ENCODE data around the gene CLRN3.

Gene CLRN3

DNA sequence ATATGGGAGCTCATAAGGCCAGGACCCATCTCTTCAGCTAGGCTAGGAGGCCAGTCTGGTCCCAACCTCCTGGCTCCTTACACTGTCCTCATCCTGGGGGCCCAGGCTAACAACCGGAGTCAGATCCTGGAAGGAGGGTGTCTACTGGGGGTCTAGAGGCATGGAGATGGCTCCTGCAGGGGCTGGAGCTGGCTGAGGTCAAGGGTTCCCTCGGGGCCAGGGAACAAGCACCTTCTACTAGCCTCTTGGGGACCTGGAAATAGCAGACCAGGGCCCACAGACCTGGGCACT is 37.2 kb downstream of the CLRN3 start (continued):
- TF ChIP-seq, protein P1, sequence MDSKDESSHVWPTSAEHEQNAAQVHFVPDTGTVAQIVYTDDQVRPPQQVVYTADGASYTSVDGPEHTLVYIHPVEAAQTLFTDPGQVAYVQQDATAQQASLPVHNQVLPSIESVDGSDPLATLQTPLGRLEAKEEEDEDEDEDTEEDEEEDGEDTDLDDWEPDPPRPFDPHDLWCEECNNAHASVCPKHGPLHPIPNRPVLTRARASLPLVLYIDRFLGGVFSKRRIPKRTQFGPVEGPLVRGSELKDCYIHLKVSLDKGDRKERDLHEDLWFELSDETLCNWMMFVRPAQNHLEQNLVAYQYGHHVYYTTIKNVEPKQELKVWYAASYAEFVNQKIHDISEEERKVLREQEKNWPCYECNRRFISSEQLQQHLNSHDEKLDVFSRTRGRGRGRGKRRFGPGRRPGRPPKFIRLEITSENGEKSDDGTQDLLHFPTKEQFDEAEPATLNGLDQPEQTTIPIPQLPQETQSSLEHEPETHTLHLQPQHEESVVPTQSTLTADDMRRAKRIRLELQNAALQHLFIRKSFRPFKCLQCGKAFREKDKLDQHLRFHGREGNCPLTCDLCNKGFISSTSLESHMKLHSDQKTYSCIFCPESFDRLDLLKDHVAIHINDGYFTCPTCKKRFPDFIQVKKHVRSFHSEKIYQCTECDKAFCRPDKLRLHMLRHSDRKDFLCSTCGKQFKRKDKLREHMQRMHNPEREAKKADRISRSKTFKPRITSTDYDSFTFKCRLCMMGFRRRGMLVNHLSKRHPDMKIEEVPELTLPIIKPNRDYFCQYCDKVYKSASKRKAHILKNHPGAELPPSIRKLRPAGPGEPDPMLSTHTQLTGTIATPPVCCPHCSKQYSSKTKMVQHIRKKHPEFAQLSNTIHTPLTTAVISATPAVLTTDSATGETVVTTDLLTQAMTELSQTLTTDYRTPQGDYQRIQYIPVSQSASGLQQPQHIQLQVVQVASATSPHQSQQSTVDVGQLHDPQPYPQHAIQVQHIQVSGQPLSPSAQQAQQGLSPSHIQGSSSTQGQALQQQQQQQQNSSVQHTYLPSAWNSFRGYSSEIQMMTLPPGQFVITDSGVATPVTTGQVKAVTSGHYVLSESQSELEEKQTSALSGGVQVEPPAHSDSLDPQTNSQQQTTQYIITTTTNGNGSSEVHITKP (tag by site-specific recombination; IDR thresholded peaks at IDR 0.05): no peak
- TF ChIP-seq, protein P2, sequence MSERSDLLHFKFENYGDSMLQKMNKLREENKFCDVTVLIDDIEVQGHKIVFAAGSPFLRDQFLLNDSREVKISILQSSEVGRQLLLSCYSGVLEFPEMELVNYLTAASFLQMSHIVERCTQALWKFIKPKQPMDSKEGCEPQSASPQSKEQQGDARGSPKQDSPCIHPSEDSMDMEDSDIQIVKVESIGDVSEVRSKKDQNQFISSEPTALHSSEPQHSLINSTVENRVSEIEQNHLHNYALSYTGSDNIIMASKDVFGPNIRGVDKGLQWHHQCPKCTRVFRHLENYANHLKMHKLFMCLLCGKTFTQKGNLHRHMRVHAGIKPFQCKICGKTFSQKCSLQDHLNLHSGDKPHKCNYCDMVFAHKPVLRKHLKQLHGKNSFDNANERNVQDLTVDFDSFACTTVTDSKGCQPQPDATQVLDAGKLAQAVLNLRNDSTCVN (tag by site-specific recombination; optimal IDR thresholded peaks at IDR 0.05): no peak

DNA sequence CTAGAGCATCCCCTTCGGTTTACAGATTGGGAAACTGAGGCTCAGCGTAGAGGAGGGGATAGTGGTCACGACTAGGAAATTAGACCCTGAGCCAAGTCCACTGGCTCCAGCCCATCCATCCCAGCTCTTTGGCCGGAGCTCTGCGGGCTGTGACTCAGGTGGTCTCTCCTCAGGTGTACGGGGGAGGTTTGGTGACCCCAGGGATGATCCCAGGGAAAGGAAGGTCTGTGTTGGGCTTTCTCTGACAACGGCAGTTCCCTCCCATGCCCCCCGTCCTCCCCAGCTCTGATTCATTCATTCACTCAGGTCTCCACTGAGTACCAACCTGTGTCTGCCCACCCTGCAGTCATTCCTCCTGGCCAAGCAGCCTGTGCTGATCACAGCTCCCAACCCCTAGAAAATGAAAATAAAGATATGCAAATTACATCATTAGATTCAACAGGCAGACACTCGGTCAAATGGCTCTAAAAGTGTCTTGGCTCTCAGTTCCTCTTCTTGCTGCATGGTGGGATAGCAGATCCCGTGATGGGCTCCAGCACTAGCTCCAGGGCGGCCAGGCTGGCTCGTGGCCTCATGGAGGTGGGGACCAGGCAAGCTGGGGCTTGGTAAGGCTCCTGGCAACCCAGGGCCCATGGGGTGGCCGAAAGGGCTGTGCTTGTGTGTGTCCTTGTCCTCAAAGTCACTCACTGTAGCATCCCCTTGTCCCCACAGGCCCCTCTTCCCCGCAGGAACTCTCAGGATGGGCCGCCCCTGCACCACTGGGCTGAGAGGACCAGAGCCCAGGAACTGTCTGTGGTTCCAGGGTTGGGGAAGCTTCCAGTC is 37.8 kb downstream of the CLRN3 start:
- H3K27ac ChIP-seq (ENCODE audit: extremely low read depth, low read depth, low read length): no peak overlapping the region
- TF ChIP-seq, protein P3, sequence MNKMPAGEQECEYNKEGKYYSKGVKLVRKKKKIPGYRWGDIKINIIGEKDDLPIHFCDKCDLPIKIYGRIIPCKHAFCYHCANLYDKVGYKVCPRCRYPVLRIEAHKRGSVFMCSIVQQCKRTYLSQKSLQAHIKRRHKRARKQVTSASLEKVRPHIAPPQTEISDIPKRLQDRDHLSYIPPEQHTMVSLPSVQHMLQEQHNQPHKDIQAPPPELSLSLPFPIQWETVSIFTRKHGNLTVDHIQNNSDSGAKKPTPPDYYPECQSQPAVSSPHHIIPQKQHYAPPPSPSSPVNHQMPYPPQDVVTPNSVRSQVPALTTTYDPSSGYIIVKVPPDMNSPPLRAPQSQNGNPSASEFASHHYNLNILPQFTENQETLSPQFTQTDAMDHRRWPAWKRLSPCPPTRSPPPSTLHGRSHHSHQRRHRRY (tag by site-specific recombination; IDR thresholded peaks at IDR 0.05): no peak
- no peak for TF ChIP-seq ZNF155 (tag by site-specific recombination; IDR thresholded peaks at IDR 0.05)
- no peak for TF ChIP-seq KLF9 (tag by site-specific recombination; IDR thresholded peaks at IDR 0.05; ENCODE audit: low read depth)
- no peak for TF ChIP-seq ZSCAN30 (tag by site-specific recombination; IDR thresholded peaks at IDR 0.05)
- TF ChIP-seq, protein P2 (tag by site-specific recombination; optimal IDR thresholded peaks at IDR 0.05): no peak
- TF ChIP-seq EGR2 (tag by site-specific recombination; IDR thresholded peaks at IDR 0.05; ENCODE audit: low read depth): no peak
- no peak for TF ChIP-seq ZNF558 (tag by site-specific recombination; IDR thresholded peaks at IDR 0.05)
- TF ChIP-seq ZNF133 (tag by site-specific recombination; IDR thresholded peaks at IDR 0.05): no peak
- TF ChIP-seq ZNF473 (tag by site-specific recombination; IDR thresholded peaks at IDR 0.05): no peak
- TF ChIP-seq ZNF112 (tag by site-specific recombination; IDR thresholded peaks at IDR 0.05): no peak
- TF ChIP-seq SCRT1 (tag by site-specific recombination; IDR thresholded peaks at IDR 0.05; ENCODE audit: borderline replicate concordance): no peak

DNA sequence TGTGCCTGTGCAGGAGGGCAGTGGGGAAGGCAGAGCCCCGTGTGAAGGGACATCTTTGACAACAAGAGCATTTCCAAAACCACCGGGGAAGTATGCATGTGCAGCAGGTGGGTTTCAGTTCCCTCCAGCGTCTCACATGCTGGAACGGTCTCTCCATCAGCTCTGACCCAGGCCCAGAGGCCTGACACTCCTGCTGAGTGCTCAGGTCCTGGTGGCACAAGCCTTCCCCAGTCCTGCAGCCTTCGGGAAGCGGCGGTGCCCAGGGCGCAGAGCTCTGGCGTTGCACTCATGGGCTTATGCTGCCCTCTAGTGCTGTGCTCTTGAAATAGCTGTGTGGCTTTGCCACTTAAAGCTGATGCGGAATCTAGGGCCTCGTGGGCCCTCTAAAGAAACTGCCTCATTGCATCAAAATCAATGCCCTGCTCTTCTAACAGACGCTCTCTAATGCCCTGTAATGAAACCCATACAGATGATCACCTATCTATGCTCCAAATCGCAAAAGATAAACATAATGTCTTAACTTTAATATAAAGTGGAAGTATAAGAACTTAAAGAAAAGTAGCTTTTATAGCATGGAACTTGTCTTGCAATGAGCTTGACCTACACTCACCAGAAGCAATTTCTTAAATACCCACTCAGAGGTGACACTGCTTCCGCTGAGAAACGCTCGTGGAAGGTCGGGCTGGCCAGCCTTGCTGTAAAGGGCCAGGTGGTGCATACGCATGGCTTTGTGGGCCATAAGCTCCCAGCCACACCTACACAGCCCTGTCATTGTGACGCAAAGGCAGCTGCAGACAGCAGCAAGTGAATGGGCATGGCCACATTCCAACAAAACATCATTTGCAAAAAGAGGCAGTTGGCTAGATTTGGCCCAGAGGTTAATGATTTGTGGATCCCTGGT is 38.6 kb downstream of the CLRN3 start:
- TF ChIP-seq ZNF654 (tag by site-specific recombination; IDR thresholded peaks at IDR 0.05; ENCODE audit: low read depth) (peak; percentile 91), SCRT2 (tag by site-specific recombination; IDR thresholded peaks at IDR 0.05) (peak; percentile 58; the same call in 1 of the 2 replicates), TRIM28 (IDR thresholded peaks at IDR 0.05; ENCODE audit: borderline replicate concordance, low read length) (no peak)
- TF ChIP-seq, protein P4, sequence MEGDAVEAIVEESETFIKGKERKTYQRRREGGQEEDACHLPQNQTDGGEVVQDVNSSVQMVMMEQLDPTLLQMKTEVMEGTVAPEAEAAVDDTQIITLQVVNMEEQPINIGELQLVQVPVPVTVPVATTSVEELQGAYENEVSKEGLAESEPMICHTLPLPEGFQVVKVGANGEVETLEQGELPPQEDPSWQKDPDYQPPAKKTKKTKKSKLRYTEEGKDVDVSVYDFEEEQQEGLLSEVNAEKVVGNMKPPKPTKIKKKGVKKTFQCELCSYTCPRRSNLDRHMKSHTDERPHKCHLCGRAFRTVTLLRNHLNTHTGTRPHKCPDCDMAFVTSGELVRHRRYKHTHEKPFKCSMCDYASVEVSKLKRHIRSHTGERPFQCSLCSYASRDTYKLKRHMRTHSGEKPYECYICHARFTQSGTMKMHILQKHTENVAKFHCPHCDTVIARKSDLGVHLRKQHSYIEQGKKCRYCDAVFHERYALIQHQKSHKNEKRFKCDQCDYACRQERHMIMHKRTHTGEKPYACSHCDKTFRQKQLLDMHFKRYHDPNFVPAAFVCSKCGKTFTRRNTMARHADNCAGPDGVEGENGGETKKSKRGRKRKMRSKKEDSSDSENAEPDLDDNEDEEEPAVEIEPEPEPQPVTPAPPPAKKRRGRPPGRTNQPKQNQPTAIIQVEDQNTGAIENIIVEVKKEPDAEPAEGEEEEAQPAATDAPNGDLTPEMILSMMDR (tag by site-specific recombination; IDR thresholded peaks at IDR 0.05): peak; percentile 80
- TF ChIP-seq, protein P5, sequence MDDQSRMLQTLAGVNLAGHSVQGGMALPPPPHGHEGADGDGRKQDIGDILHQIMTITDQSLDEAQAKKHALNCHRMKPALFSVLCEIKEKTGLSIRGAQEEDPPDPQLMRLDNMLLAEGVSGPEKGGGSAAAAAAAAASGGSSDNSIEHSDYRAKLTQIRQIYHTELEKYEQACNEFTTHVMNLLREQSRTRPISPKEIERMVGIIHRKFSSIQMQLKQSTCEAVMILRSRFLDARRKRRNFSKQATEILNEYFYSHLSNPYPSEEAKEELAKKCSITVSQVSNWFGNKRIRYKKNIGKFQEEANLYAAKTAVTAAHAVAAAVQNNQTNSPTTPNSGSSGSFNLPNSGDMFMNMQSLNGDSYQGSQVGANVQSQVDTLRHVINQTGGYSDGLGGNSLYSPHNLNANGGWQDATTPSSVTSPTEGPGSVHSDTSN (CRISPR knock-in tag; IDR thresholded peaks at IDR 0.05): peak; percentile 62; the same call in 1 of the 2 replicates
- Histone ChIP-seq H3K36me3 (ENCODE audit: control insufficient read depth in 2 of 2, insufficient read depth in 1 of 2, low read length in 2 of 2) (no peaks in the 10 kb centered on the region), H3K4me1 (ENCODE audit: control insufficient read depth, insufficient read depth, low read length) (no peaks in the 10 kb centered on the region), H3K4me3 (ENCODE audit: low read depth, low read length) (no peak overlapping the region), H3K27ac (ENCODE audit: extremely low read depth, low read depth, low read length) (no peak overlapping the region), H3K9me3 (ENCODE audit: control insufficient read depth, insufficient read depth, low read depth, low read length) (no peaks in the 10 kb centered on the region)
- CTCF ChIA-PET: interaction anchor here (0.6 to 2.7 kb wide), 47 partner anchors 8 to 1455 kb away, joined by 3 to 42 read pairs (median 4); no protein-coding TSS in a partner anchor
- POLR2A ChIA-PET: interaction anchor here (0.6 kb wide), 2 partner anchors 9 to 103 kb away, joined by 3 read pairs; no protein-coding TSS in a partner anchor

More for the DNA sequence above, 37.8 kb downstream of the CLRN3 start:
- H3K4me3 ChIP-seq (ENCODE audit: low read depth, low read length): no peak overlapping the region
- no peaks in the 10 kb centered on the region for H3K9me3 ChIP-seq (ENCODE audit: control insufficient read depth, insufficient read depth, low read depth, low read length)
- H3K4me1 ChIP-seq (ENCODE audit: control insufficient read depth, insufficient read depth, low read length): no peaks in the 10 kb centered on the region
- POLR2A ChIA-PET: no interaction called here
- CTCF ChIA-PET: interaction anchor here (0.6 to 2.7 kb wide), 29 partner anchors 8 to 1454 kb away, joined by 3 to 42 read pairs (median 5); no protein-coding TSS in a partner anchor
- H3K36me3 ChIP-seq (ENCODE audit: control insufficient read depth in 2 of 2, insufficient read depth in 1 of 2, low read length in 2 of 2): no peaks in the 10 kb centered on the region

Data from HEK293 (cell line).